Lower lobe of right lung (tissue), 2 donors: ENCODE data around the gene ELANE. TPM values are rescaled to one million over a fixed set of nuclear protein-coding genes. Genes with fewer than 3 reads are reported as not detected.
"Not testable (repeated sequence)": the region's sequence is repeated elsewhere in the genome, so short reads cannot be mapped to it uniquely, and the experiment has no call there.

Experiments
- ATAC-seq, 2 donors: fragments of 200-7000 bp; cut with Tn5 transposase; one replicate each; pipeline ENCODE4 v1.9.1; 2020 to 2022; ENCODE audit warnings: mild to moderate bottlenecking in 2 of 2, moderate library complexity in 2 of 2
- DNase-seq: peaks from one replicate; pipeline ENCODE4 v3.0.0-alpha.2; 2020
- H3K27ac ChIP-seq: fragments of 200-600 bp; one replicate; pipeline ENCODE4 v1.8.0; 2022
- H3K27me3 ChIP-seq: fragments of 200-600 bp; one replicate; pipeline ENCODE4 v1.8.0; 2022; ENCODE audit warnings: low read depth
- H3K36me3 ChIP-seq: fragments of 200-600 bp; one replicate; pipeline ENCODE4 v1.8.0; 2022; ENCODE audit warnings: mild to moderate bottlenecking
- H3K4me1 ChIP-seq: fragments of 200-600 bp; one replicate; pipeline ENCODE4 v1.8.0; 2022
- H3K4me3 ChIP-seq: fragments of 200-600 bp; one replicate; pipeline ENCODE4 v1.8.0; 2022; ENCODE audit warnings: mild to moderate bottlenecking
- H3K9me3 ChIP-seq: fragments of 200-600 bp; one replicate; pipeline ENCODE4 v1.8.0; 2022
- intact Hi-C: fragments of 100-400 bp; cut with DNase I; formaldehyde crosslinking; loops from one replicate; pipeline ENCODE4 v1.11.0; 2022
- total RNA-seq: library from RNA; stranded (reverse); fragmentation: NEBNext Ultra II Directional; extraction: Animal tissue kit (Norgen Biotek cat#: 25700); gene quantifications from one replicate; pipeline ENCODE4 v1.2.1, GENCODE V29; 2021
- TF ChIP-seq, protein P1 (sequence below): fragments of 200-600 bp; IDR thresholded peaks from one replicate; pipeline ENCODE4 v1.8.0; 2022; ENCODE audit warnings: antibody characterized with exemption, mild to moderate bottlenecking
- donor health status: DM: no; HTN: yes; CAD: no; lungs with severe emphysema.

Gene ELANE
- total RNA-seq, 1 donor from 2014 or later, result 0.97 TPM

DNA sequence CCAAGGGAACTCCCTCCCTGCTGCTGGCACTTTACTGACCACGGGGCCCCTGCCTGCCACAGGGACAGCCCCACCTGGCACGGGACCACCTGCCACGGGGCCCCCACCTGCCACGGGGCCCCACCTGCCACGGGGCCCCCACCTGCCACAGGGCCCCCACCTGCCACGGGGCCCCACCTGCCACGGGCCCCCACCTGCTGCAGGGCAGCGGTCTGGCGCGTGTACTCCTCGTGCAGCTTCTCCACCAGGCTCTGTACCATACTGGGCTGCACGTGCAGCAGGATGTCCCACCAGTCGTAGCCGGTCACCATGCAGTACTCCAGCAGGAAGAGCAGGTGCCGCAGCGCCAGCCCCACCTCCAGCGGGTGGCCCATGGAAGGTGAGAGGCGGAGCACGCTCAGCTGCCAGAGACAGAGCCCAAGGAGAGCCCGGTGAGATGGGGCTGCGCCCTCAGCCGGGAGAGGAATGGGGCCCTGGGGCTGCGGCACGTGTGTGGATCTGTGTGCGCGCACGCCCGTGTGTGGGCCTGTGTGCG, 24.7 kb downstream of the ELANE start:
- TF ChIP-seq, protein P1, sequence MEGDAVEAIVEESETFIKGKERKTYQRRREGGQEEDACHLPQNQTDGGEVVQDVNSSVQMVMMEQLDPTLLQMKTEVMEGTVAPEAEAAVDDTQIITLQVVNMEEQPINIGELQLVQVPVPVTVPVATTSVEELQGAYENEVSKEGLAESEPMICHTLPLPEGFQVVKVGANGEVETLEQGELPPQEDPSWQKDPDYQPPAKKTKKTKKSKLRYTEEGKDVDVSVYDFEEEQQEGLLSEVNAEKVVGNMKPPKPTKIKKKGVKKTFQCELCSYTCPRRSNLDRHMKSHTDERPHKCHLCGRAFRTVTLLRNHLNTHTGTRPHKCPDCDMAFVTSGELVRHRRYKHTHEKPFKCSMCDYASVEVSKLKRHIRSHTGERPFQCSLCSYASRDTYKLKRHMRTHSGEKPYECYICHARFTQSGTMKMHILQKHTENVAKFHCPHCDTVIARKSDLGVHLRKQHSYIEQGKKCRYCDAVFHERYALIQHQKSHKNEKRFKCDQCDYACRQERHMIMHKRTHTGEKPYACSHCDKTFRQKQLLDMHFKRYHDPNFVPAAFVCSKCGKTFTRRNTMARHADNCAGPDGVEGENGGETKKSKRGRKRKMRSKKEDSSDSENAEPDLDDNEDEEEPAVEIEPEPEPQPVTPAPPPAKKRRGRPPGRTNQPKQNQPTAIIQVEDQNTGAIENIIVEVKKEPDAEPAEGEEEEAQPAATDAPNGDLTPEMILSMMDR, result no peak
- Histone ChIP-seq H3K27me3 (no peaks in the 10 kb centered on the region), H3K4me3 (no peak overlapping the region), H3K27ac (no peak overlapping the region), H3K36me3 (peaks cover 46% of the 10 kb centered on the region), H3K4me1 (peaks cover 9% of the 10 kb centered on the region), H3K9me3 (no peaks in the 10 kb centered on the region)
- intact Hi-C loops, result no loop called here
- ATAC-seq (no peak), DNase-seq (no peak)

DNA sequence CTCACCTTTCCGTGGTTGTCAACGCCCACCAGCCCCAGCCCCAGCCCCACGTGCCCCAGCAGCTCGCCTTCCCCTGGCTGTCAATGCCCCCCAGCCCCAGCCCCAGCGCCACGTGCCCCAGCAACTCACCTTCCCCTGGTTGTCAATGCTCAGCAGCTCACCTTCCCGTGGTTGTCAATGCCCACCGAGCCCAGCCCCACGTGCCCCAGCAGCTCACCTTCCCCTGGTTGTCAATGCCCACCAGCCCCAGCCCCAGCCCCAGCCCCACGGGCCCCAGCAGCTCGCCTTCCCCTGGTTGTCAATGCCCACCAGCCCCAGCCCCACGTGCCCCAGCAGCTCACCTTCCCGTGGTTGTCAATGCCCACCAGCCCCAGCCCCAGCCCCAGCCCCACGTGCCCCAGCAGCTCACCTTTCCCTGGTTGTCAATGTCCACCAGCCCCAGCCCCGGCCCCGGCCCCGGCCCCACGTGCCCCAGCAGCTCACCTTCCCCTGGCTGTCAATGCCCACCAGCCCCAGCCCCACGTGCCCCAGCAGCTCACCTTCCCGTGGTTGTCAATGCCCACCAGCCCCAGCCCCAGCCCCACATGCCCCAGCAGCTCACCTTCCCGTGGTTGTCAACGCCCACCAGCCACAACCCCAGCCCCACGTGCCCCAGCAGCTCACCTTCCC, 26.0 kb downstream of the ELANE start:
- H3K4me1 ChIP-seq, ATAC-seq, H3K4me3 ChIP-seq, DNase-seq, intact Hi-C loops, H3K27ac ChIP-seq, H3K9me3 ChIP-seq, H3K27me3 ChIP-seq: not testable (repeated sequence)
- H3K36me3 ChIP-seq, result peaks cover 57% of the 10 kb centered on the region

DNA sequence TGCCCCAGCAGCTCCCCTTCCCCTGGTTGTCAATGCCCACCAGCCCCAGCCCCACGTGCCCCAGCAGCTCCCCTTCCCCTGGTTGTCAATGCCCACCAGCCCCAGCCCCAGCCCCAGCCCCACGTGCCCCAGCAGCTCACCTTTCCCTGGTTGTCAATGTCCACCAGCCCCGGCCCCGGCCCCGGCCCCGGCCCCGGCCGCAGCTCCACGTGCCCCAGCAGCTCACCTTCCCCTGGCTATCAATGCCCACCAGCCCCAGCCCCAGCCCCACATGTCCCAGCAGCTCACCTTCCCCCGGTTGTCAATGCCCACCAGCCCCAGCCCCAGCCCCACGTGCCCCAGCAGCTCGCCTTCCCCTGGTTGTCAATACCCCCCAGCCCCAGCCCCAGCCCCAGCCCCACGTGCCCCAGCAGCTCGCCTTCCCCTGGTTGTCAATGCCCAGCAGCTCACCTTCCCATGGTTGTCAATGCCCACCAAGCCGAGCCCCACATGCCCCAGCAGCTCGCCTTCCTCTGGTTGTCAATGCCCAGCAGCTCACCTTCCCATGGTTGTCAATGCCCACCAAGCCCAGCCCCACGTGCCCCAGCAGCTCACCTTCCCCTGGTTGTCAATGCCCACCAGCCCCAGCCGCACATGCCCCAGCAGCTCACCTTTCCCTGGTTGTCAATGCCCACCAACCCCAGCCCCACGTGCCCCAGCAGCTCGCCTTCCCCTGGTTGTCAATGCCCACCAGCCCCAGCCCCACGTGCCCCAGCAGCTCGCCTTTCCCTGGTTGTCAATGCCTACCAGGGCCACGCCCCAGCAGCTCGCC, 26.9 kb downstream of the ELANE start:
- DNase-seq, ATAC-seq, H3K27me3 ChIP-seq, H3K4me3 ChIP-seq, H3K27ac ChIP-seq, H3K4me1 ChIP-seq, intact Hi-C loops, H3K9me3 ChIP-seq: not testable (repeated sequence)
- peaks cover 63% of the 10 kb centered on the region for H3K36me3 ChIP-seq

DNA sequence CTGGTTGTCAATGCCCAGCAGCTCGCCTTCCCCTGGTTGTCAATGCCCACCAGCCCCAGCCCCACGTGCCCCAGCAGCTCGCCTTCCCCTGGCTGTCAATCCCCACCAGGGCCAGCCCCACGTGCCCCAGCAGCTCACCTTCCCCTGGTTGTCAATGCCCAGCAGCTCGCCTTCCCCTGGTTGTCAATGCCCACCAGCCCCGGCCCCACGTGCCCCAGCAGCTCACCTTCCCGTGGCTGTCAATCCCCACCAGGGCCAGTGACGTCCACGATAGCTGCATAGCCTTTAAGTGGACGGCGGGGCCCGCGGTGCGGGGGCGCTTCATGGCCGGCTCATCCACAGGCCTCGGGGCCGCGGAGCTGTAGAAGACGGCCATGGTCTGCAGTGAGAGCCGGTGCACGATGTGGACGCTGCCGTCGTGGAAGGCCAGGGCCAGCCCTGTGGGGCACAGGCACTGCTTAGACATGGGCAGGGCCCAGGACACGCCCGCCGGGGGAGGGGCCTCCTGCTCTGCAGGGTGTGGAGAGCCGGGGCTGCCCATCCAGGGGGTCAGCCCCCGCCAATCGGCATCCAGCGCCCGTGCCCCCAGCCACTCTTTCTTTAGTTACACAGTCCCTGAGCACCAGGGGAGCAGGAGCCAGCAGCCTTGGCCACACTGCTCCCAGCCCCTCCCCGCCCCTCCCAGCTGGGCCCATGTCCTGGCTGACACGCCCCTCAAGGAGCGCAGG, 27.8 kb downstream of the ELANE start:
- H3K4me3 ChIP-seq, result no peak overlapping the region
- no peaks in the 10 kb centered on the region for H3K4me1 ChIP-seq
- TF ChIP-seq, protein P1, result no peak
- intact Hi-C loops, result no loop called here
- no peak overlapping the region for H3K27ac ChIP-seq
- H3K27me3 ChIP-seq, result no peaks in the 10 kb centered on the region
- no peak for DNase-seq
- peaks cover 65% of the 10 kb centered on the region for H3K36me3 ChIP-seq
- no peaks in the 10 kb centered on the region for H3K9me3 ChIP-seq
- ATAC-seq, result no peak

DNA sequence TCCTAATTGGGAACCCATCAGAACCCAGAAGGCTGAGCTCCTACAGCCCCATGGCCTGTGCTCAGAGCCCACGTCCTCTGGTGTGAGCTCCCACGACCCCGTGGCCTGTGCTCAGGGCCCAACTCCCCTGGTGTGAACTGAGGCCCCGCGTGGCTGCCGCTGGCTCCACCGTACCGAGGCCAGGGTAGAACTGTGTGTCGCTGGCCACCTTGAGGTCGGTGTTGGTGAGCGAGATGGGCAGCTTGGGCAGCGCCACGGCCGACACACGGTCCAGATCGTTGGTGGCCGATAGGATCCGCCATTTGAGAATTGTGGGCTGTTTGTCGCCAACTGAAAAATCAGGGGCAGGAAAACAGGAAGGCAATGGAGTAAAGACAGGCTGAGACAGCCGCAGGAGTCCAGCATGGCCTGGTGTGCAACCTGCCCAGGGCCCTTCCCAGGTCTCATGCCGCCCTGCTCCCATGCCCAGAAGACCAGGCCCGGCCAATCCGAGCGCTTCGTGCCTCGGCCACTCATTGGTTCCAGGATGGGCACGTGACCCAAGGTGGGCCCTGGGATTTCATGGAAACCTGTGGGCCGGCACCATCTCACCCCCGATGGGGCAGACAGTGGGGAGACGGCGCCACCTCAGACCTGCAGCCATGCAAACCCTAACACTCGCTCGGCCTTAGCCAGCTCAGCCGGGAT, 29.4 kb downstream of the ELANE start:
- Histone ChIP-seq H3K36me3 (peaks cover 70% of the 10 kb centered on the region), H3K4me3 (no peak overlapping the region), H3K4me1 (no peaks in the 10 kb centered on the region), H3K9me3 (no peaks in the 10 kb centered on the region), H3K27ac (no peak overlapping the region), H3K27me3 (no peaks in the 10 kb centered on the region)
- no peak for ATAC-seq
- TF ChIP-seq, protein P1, result no peak
- intact Hi-C loops, result no loop called here
- DNase-seq, result no peak

DNA sequence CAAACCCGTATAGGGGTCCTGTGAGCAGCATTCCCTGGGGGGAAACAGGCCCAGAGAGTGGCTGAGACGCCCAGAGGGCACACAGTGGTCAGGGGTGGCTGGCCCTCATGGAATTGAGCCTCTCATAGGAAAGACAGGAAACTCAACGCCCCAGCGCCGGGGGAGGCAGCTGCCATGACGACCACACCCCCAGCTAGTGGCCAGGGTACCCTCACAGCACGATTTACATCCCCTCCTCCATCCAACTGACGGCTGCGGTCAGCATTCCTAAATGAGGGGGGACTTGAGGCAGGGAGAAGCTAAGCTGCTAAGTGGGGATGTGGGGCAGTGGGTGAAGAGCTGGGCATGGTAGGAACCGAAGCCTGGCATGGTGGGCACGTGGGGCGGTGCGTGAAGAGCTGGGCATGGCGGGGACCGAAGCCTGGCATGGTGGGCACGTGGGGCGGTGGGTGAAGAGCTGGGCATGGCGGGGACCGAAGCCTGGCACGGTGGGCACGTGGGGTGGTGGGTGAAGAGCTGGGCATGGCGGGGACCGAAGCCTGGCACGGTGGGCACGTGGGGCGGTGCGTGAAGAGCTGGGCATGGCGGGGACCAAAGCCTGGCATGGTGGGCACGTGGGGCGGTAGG, 30.9 kb downstream of the ELANE start:
- Histone ChIP-seq H3K4me3 (no peak overlapping the region), H3K36me3 (peaks cover 77% of the 10 kb centered on the region), H3K9me3 (no peaks in the 10 kb centered on the region), H3K27ac (no peak overlapping the region), H3K27me3 (no peaks in the 10 kb centered on the region), H3K4me1 (no peaks in the 10 kb centered on the region)
- TF ChIP-seq, protein P1, result no peak
- no peak for DNase-seq
- ATAC-seq, result no peak
- intact Hi-C loops, result no loop called here
